Fibroblast of lung (primary cell): ENCODE results near the gene DNM3. TPM values are rescaled to one million over a fixed set of nuclear protein-coding genes. Genes with fewer than 3 reads are reported as not detected.
A peak's percentile ranks its signal among the peaks of the same experiment; 100 is the strongest.

Experiments used
- DNase-seq, 2 donors: peaks; one replicate each; pipeline versions ENCODE4 v3.0.0 to v3.0.0-alpha.2; 2010; ENCODE audit warnings: low read depth in 2 of 2
- H2AFZ ChIP-seq: 2 replicates; pipeline ENCODE4 v1.5.1; 2012; ENCODE audit warnings: low read length, control low read depth, inconsistent platforms
- H3K27ac ChIP-seq: 2 replicates; pipeline ENCODE4 v1.5.1; 2011; ENCODE audit warnings: low read length, control low read depth; ENCODE audit not compliant: insufficient read depth
- H3K27me3 ChIP-seq: 2 replicates; pipeline ENCODE4 v1.5.1; 2011; ENCODE audit warnings: mild to moderate bottlenecking, low read length; ENCODE audit not compliant: control insufficient read depth, insufficient read depth
- H3K36me3 ChIP-seq: 2 replicates; pipeline ENCODE4 v1.5.1; 2011; ENCODE audit warnings: low read length; ENCODE audit not compliant: control insufficient read depth, insufficient read depth
- H3K4me1 ChIP-seq: 2 replicates; pipeline ENCODE4 v1.5.1; 2011; ENCODE audit warnings: low read length; ENCODE audit not compliant: control insufficient read depth, insufficient read depth; ENCODE audit errors: extremely low read depth
- H3K4me2 ChIP-seq: 2 replicates; pipeline ENCODE4 v1.5.1; 2011; ENCODE audit warnings: low read length, control low read depth; ENCODE audit not compliant: insufficient read depth; ENCODE audit errors: extremely low read depth
- H3K4me3 ChIP-seq, 4 experiments: fragments of 200-600 bp in 1 of 4; sonication (generic) in 1 of 4; replicated peaks in 1 of 4; 2 replicates each; pipeline ENCODE4 v1.5.1; 2011 to 2016; ENCODE audit warnings: low read length in 4 of 4, low read depth in 3 of 4, mild to moderate bottlenecking in 3 of 4, control low read depth in 2 of 4, inconsistent platforms in 1 of 4, mixed read lengths in 1 of 4; ENCODE audit not compliant: insufficient read depth in 1 of 4; ENCODE audit errors: control extremely low read depth in 1 of 4
- H3K79me2 ChIP-seq: 2 replicates; pipeline ENCODE4 v1.5.1; 2012; ENCODE audit warnings: mild to moderate bottlenecking, low read length, inconsistent platforms; ENCODE audit not compliant: control insufficient read depth, insufficient read depth
- H3K9ac ChIP-seq: 2 replicates; pipeline ENCODE4 v1.5.1; 2011; ENCODE audit warnings: mild to moderate bottlenecking, low read length, control low read depth; ENCODE audit not compliant: insufficient read depth
- H3K9me3 ChIP-seq: 2 replicates; pipeline ENCODE4 v1.5.1; 2012; ENCODE audit warnings: low read depth, low read length; ENCODE audit not compliant: control insufficient read depth, insufficient read depth
- H4K20me1 ChIP-seq: 2 replicates; pipeline ENCODE4 v1.5.1; 2011; ENCODE audit warnings: low read length; ENCODE audit not compliant: control insufficient read depth, insufficient read depth; ENCODE audit errors: extremely low read depth
- EZH2 ChIP-seq: IDR thresholded peaks from 2 replicates; pipeline ENCODE4 v1.5.1; 2012; ENCODE audit warnings: low read length, control low read depth, mild to moderate bottlenecking; ENCODE audit errors: missing control alignments
- polyA plus RNA-seq, 2 donors: library from polyadenylated mRNA; depleted of rRNA in 1 of 2; stranded (reverse) in 1 of 2; unstranded in 1 of 2; fragments of >200 nt; gene quantifications; 2 replicates each; pipeline ENCODE4 v1.2.1, GENCODE V29; 2011 to 2012; ENCODE audit warnings: missing spikeins in 1 of 2
- total RNA-seq: library from RNA; depleted of rRNA; stranded (reverse); fragments of >200 nt; gene quantifications from 2 replicates; pipeline ENCODE4 v1.2.1, GENCODE V29; 2014
- TF ChIP-seq, protein P1 (sequence below), 2 donors: IDR thresholded peaks in 1 of 2; conservative IDR thresholded peaks in 1 of 2; 1 replicate in 1 of 2; 2 replicates in 1 of 2; pipeline ENCODE4 v1.5.1; 2011 to 2012; ENCODE audit warnings: low read length in 2 of 2, control low read depth in 1 of 2, inconsistent platforms in 1 of 2, low read depth in 1 of 2, mild to moderate bottlenecking in 1 of 2

Gene DNM3
- total and polyA plus RNA-seq, 2 donors (not counting 1 experiment from before 2014, with no cell fraction given), result 1.6 to 3.6 TPM

DNA sequence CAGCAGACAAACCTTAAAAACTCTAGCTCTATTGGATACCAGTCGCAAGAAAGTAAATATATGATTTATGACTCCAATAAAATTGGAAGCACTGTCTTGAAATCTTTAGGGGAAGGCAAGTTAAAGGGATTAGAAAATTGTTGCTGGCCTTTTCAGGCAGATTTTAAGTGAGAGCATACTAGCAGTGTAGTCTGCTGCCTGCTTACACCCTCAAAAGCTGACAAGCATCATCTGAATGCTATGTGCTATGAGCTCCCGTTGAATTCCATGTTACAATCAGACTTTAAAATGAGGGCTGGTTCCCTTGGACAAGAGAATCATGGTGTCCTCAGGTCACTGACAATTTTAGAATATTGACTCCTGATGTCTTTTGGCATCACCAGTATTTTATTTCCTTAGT, 308.0 kb downstream of the DNM3 start:
- no peak overlapping the region for H2AFZ ChIP-seq
- no peaks in the 10 kb centered on the region for H3K27me3 ChIP-seq
- TF ChIP-seq EZH2, result no peak
- TF ChIP-seq, protein P1, sequence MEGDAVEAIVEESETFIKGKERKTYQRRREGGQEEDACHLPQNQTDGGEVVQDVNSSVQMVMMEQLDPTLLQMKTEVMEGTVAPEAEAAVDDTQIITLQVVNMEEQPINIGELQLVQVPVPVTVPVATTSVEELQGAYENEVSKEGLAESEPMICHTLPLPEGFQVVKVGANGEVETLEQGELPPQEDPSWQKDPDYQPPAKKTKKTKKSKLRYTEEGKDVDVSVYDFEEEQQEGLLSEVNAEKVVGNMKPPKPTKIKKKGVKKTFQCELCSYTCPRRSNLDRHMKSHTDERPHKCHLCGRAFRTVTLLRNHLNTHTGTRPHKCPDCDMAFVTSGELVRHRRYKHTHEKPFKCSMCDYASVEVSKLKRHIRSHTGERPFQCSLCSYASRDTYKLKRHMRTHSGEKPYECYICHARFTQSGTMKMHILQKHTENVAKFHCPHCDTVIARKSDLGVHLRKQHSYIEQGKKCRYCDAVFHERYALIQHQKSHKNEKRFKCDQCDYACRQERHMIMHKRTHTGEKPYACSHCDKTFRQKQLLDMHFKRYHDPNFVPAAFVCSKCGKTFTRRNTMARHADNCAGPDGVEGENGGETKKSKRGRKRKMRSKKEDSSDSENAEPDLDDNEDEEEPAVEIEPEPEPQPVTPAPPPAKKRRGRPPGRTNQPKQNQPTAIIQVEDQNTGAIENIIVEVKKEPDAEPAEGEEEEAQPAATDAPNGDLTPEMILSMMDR (conservative IDR thresholded peaks at IDR 0.05 in 1 of 2, IDR thresholded peaks at IDR 0.05 in 1 of 2; ENCODE audit: low read depth in 1 of 2, low read length in 2 of 2), result no peak
- H3K4me1 ChIP-seq, result peaks cover 16% of the 10 kb centered on the region
- H3K4me2 ChIP-seq, result no peak overlapping the region
- peaks cover 2% of the 10 kb centered on the region for H3K79me2 ChIP-seq
- H3K36me3 ChIP-seq, result no peaks in the 10 kb centered on the region
- no peak overlapping the region for H3K4me3 ChIP-seq
- H4K20me1 ChIP-seq, result no peaks in the 10 kb centered on the region
- no peak for DNase-seq
- no peaks in the 10 kb centered on the region for H3K9me3 ChIP-seq
- no peak overlapping the region for H3K27ac ChIP-seq
- H3K9ac ChIP-seq, result no peak overlapping the region

DNA sequence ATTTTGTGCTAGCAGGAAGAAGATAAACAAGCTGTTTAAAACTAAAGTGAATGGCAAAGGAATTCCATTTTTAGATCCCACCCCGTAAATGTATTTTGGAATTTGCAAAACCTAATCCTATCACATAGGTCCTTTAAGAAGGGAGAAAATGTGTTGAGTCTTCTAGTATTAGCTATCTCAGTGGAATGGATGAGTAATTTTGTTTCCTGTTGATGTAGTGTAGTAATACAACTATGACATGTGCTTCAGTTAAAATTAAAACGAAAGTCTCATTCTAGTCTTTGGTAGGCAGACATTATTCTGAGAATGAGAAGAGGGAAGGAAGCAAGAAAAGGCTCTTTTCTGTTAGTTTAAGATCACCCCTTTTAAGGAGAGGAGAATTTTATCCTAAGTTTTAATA, 313.3 kb downstream of the DNM3 start:
- peak overlapping the region; percentile 39 for H3K9ac ChIP-seq
- H3K4me2 ChIP-seq, result peak overlapping the region; percentile 80
- peak overlapping the region; percentile 79 for H3K27ac ChIP-seq
- H3K79me2 ChIP-seq, result no peaks in the 10 kb centered on the region
- peak; percentile 72 to 87 for DNase-seq
- peaks cover 16% of the 10 kb centered on the region for H3K4me1 ChIP-seq
- H3K36me3 ChIP-seq, result no peaks in the 10 kb centered on the region
- H4K20me1 ChIP-seq, result no peaks in the 10 kb centered on the region
- H3K4me3 ChIP-seq, result peak overlapping the region in 2 of 4 experiments; percentile 15 to 17
- no peaks in the 10 kb centered on the region for H3K9me3 ChIP-seq
- no peaks in the 10 kb centered on the region for H3K27me3 ChIP-seq
- TF ChIP-seq, protein P1 (conservative IDR thresholded peaks at IDR 0.05 in 1 of 2, IDR thresholded peaks at IDR 0.05 in 1 of 2; ENCODE audit: low read depth in 1 of 2, low read length in 2 of 2), result no peak
- no peak for TF ChIP-seq EZH2
- H2AFZ ChIP-seq, result peak overlapping the region; percentile 10

DNA sequence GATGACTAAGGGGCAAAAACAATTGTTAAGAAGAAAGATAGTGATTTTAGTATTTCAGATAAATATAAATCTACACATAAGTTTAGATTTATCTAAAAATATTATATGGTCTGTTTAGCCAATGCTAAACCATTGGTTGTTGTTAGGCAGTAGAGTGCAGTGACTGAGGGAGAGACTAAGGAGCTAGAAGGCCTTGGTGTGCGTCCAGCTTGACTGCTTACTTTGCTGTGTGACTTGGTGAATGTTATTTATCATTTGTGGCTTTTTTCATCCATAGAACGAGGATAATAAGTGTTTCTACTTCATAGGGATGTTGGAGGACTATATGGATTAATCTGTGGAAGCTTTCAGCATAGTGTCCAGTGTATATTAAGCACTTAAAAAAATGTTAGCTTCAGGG, 314.5 kb downstream of the DNM3 start:
- Histone ChIP-seq H3K79me2 (no peaks in the 10 kb centered on the region), H3K4me3 (no peak overlapping the region), H4K20me1 (no peaks in the 10 kb centered on the region), H3K9me3 (no peaks in the 10 kb centered on the region), H3K9ac (no peak overlapping the region), H3K4me2 (no peak overlapping the region), H3K36me3 (no peaks in the 10 kb centered on the region), H3K27me3 (no peaks in the 10 kb centered on the region), H3K4me1 (peaks cover 16% of the 10 kb centered on the region), H3K27ac (peak overlapping the region; percentile 46), H2AFZ (peak overlapping the region; percentile 61)
- no peak for DNase-seq
- TF ChIP-seq EZH2, result no peak
- TF ChIP-seq, protein P1 (conservative IDR thresholded peaks at IDR 0.05 in 1 of 2, IDR thresholded peaks at IDR 0.05 in 1 of 2; ENCODE audit: low read depth in 1 of 2, low read length in 2 of 2), result no peak
